GM12878 (cell line): ENCODE measurements around the gene HAUS7. TPM values are rescaled to one million over a fixed set of nuclear protein-coding genes. Genes with fewer than 3 reads are reported as not detected.

Experiments
- ATAC-seq: fragments of 200-7000 bp; cut with Tn5 transposase; 3 replicates; pipeline ENCODE4 v1.9.1; 2020; ENCODE audit warnings: mild to moderate bottlenecking, moderate library complexity
- BruUV-seq: library from RNA; stranded (reverse); fragments of 400-500 nt; replicated peaks from 2 replicates; lab custom pipeline; 2021; lab: Mats Ljungman, UMichigan
- CTCF ChIA-PET: fragments of 300-600 bp; sonication (Branson Sonifier 250); formaldehyde crosslinking; extraction: SDS; loops from one replicate; lab custom pipeline; 2021; ENCODE audit warnings: inconsistent platforms; lab: Yijun Ruan, JAX
- POLR2A ChIA-PET: fragments of 350-600 bp; formaldehyde crosslinking; extraction: SDS; loops from one replicate; lab custom pipeline; 2021; ENCODE audit warnings: inconsistent platforms; lab: Charles Lee
- RAD21 ChIA-PET: fragments of 300-600 bp; sonication (Branson Sonifier 250); formaldehyde crosslinking; loops from one replicate; lab custom pipeline; 2023; ENCODE audit warnings: antibody characterized with exemption; ENCODE audit not compliant: unreplicated experiment; lab: Charles Lee
- SMC1A ChIA-PET: fragments of 300-600 bp; sonication (Branson Sonifier 250); formaldehyde crosslinking; loops from one replicate; lab custom pipeline; 2023; ENCODE audit not compliant: unreplicated experiment, uncharacterized antibody; lab: Charles Lee
- DNase-seq: peaks from one replicate; pipeline ENCODE4 v3.0.0-alpha.2; 2011; ENCODE audit warnings: low read depth, low spot score
- FAIRE-seq: peaks from 3 replicates; lab custom pipeline; 2011; peaks lifted over from hg19 to GRCh38; lab: Jason Lieb, UNC
- H2AFZ ChIP-seq: 2 replicates; pipeline ENCODE4 v1.6.0; 2011; ENCODE audit warnings: low read depth, low read length, control low read depth; ENCODE audit not compliant: control insufficient read depth
- H3K27ac ChIP-seq: 2 replicates; pipeline ENCODE4 v1.5.1; 2011; ENCODE audit warnings: control low read depth; ENCODE audit not compliant: control insufficient read depth, insufficient read depth
- H3K27me3 ChIP-seq, 2 experiments: replicated peaks in 1 of 2; 2 replicates each; pipeline versions ENCODE4 v1.6.0 to v1.6.1; 2011; ENCODE audit warnings: low read length in 1 of 2; ENCODE audit not compliant: control insufficient read depth in 2 of 2, insufficient read depth in 2 of 2
- H3K36me3 ChIP-seq, 2 experiments: 2 replicates each; pipeline ENCODE4 v1.5.1; 2011; ENCODE audit warnings: low read length in 1 of 2; ENCODE audit not compliant: control insufficient read depth in 2 of 2, insufficient read depth in 2 of 2
- H3K4me1 ChIP-seq: 2 replicates; pipeline ENCODE4 v1.6.1; 2011; ENCODE audit warnings: mild to moderate bottlenecking, low read length, moderate library complexity, mixed read lengths; ENCODE audit not compliant: control insufficient read depth, insufficient read depth
- H3K4me2 ChIP-seq: 2 replicates; pipeline ENCODE4 v1.6.0; 2011; ENCODE audit warnings: control low read depth; ENCODE audit not compliant: control insufficient read depth, insufficient read depth
- H3K4me3 ChIP-seq: fragments of 200-600 bp; sonication (generic); 2 replicates; pipeline ENCODE4 v1.5.1; 2016
- H3K79me2 ChIP-seq: 2 replicates; pipeline ENCODE4 v1.6.0; 2011; ENCODE audit warnings: low read length; ENCODE audit not compliant: control insufficient read depth, insufficient read depth
- H3K9ac ChIP-seq: 2 replicates; pipeline ENCODE4 v1.8.0; 2011; ENCODE audit warnings: low read length, control low read depth, mixed read lengths; ENCODE audit not compliant: control insufficient read depth, insufficient read depth
- H3K9me3 ChIP-seq: replicated peaks from 3 replicates; pipeline ENCODE4 v1.5.1; 2011; ENCODE audit warnings: mild to moderate bottlenecking, low read length; ENCODE audit not compliant: control insufficient read depth, insufficient read depth
- H4K20me1 ChIP-seq: 2 replicates; pipeline ENCODE4 v1.6.0; 2011; ENCODE audit not compliant: control insufficient read depth, insufficient read depth
- CHD4 ChIP-seq: fragments of 200-600 bp; sonication (generic); IDR thresholded peaks from 2 replicates; pipeline ENCODE4 v1.6.1; 2016; ENCODE audit warnings: mild to moderate bottlenecking
- E2F4 ChIP-seq: IDR thresholded peaks from 2 replicates; pipeline ENCODE4 v1.6.1; 2012; ENCODE audit warnings: low read depth, low read length, improper control_type of control experiment
- KAT2A ChIP-seq: conservative IDR thresholded peaks from 2 replicates; pipeline ENCODE4 v1.6.1; 2011; ENCODE audit warnings: low read depth, low read length; ENCODE audit not compliant: control insufficient read depth
- MAX ChIP-seq: IDR thresholded peaks from 2 replicates; pipeline ENCODE4 v1.6.1; 2012; ENCODE audit warnings: low read depth, low read length, improper control_type of control experiment
- MLLT1 ChIP-seq: fragments of 450-650 bp; IDR thresholded peaks from 2 replicates; pipeline ENCODE4 v1.6.1; 2016; ENCODE audit warnings: mild to moderate bottlenecking
- MYB ChIP-seq: fragments of 150-350 bp; IDR thresholded peaks from 2 replicates; pipeline ENCODE4 v1.6.1; 2014; ENCODE audit warnings: mild to moderate bottlenecking, low read depth, low read length, borderline replicate concordance
- NKRF ChIP-seq: fragments of 450-650 bp; conservative IDR thresholded peaks from 2 replicates; pipeline ENCODE4 v1.6.1; 2017; ENCODE audit warnings: mild to moderate bottlenecking, moderate library complexity
- SMARCA5 ChIP-seq: fragments of 450-650 bp; IDR thresholded peaks from 2 replicates; pipeline ENCODE4 v1.6.1; 2017; ENCODE audit warnings: mild to moderate bottlenecking
- STAT3 ChIP-seq: IDR thresholded peaks from 2 replicates; pipeline ENCODE4 v1.6.1; 2011; ENCODE audit warnings: low read depth, low read length, improper control_type of control experiment
- WGBS: methylation state at CpG from one replicate; pipeline ENCODE4 v1.1.6; 2016; ENCODE audit warnings: low lambda C conversion rate; ENCODE audit not compliant: insufficient replicate concordance, insufficient coverage; ENCODE audit errors: missing lambda C conversion rate; 5-methylcytosine and 5-hydroxymethylcytosine counted together
- in situ Hi-C: fragments of 300-500 bp; cut with MboI; formaldehyde crosslinking; loops from 9 replicates; pipeline ENCODE4 v1.14.3; 2018; ENCODE audit warnings: mixed read lengths
- intact Hi-C: fragments of 100-400 bp; cut with micrococcal nuclease; formaldehyde crosslinking; loops from one replicate; pipeline ENCODE4 v1.14.2; 2022; ENCODE audit not compliant: unreplicated experiment
- polyA plus RNA-seq, 11 experiments: library from polyadenylated mRNA; depleted of rRNA in 4 of 11; unstranded in 6 of 11; stranded (reverse) in 5 of 11; fragments of >200 nt; fragmentation: Nextera tagmentation in 4 of 11; fragmentation: Illumina TruSeq in 1 of 11; extraction: Ambion mirVana in 4 of 11; extraction: Trizol in 1 of 11; gene quantifications; 1 replicate in 1 of 11; 2 replicates in 10 of 11; pipeline versions ENCODE4 v1.2.1 to v1.2.3, GENCODE V29; 2011 to 2016; ENCODE audit warnings: inconsistent platforms in 2 of 11, missing spikeins in 2 of 11, low read depth in 1 of 11
- total RNA-seq, 4 experiments: library from RNA; depleted of rRNA in 3 of 4; stranded (reverse); fragments of >200 nt in 3 of 4; fragmentation: Illumina TruSeq in 1 of 4; extraction: Trizol in 1 of 4; gene quantifications; 2 replicates each; pipeline versions ENCODE4 v1.2.1 to v1.2.3, GENCODE V29; 2013 to 2021

The HAUS7 gene
- total and polyA plus RNA-seq, 10 of the 15 experiments (the other 5 are each of a cell fraction or from before 2014, with no cell fraction given), result 6.7 to 63.3 (median 24.1) TPM

GRCh38 chrX:153487590-153488071 lies 17.3 kb upstream of the HAUS7 start (continued):
- TF ChIP-seq E2F4, result no peak
- TF ChIP-seq STAT3, result no peak
- no peak for TF ChIP-seq KAT2A
- TF ChIP-seq MLLT1, result no peak
- TF ChIP-seq, all 136 proteins: peak for 0

- H3K4me1 ChIP-seq, result no peaks in the 10 kb centered on the region
- no peak overlapping the region for H3K9ac ChIP-seq
- POLR2A ChIA-PET, result no interaction called here
- H3K4me3 ChIP-seq, result no peak overlapping the region
- no peak for FAIRE-seq
- no TSS peak for BruUV-seq
- RAD21 ChIA-PET, result no interaction called here
- H3K27ac ChIP-seq, result no peak overlapping the region
- H3K79me2 ChIP-seq, result no peaks in the 10 kb centered on the region
- CTCF ChIA-PET, result no interaction called here
- H3K36me3 ChIP-seq, result no peaks in the 10 kb centered on the region
- no peak for ATAC-seq
- DNase-seq, result no peak
- 32% methylated on average over 10 of the region's 10 CpGs for WGBS
- intact Hi-C loops (no loop called here), in situ Hi-C loops (no loop called here)
- SMC1A ChIA-PET, result no interaction called here
- TF ChIP-seq MAX (no peak), NKRF (no peak), CHD4 (no peak), MYB (no peak), SMARCA5 (no peak)
- H3K9me3 ChIP-seq, result no peaks in the 10 kb centered on the region
- H3K4me2 ChIP-seq, result no peak overlapping the region
- H2AFZ ChIP-seq, result no peak overlapping the region
- no peaks in the 10 kb centered on the region for H4K20me1 ChIP-seq
- H3K27me3 ChIP-seq, result no peaks in the 10 kb centered on the region
Measured at GRCh38 chrX:153486171-153486570, 15.8 kb upstream of the HAUS7 start.
